Astrocyte of the spinal cord (primary cell): Measurements from ENCODE around the gene IGSF1.

Source experiments
- DNase-seq: peaks from one replicate; pipeline ENCODE4 v3.0.0; 2011; ENCODE audit warnings: low read depth, low spot score
- H3K4me3 ChIP-seq: 2 replicates; pipeline ENCODE4 v1.5.1; 2011; ENCODE audit warnings: low read depth, mild to moderate bottlenecking, low read length, moderate library complexity
- CTCF ChIP-seq: IDR thresholded peaks from 2 replicates; pipeline ENCODE4 v1.5.1; 2012; ENCODE audit warnings: low read depth, mild to moderate bottlenecking, low read length, inconsistent platforms
- in situ Hi-C: cut with HindIII; loops from 2 replicates; pipeline ENCODE4 v1.10.0; 2017; ENCODE audit warnings: low sequenced_read_pairs

The IGSF1 gene

GRCh38 chrX:131277543-131278136 lies 11.5 kb downstream of the IGSF1 start:
- TF ChIP-seq CTCF = no peak
- in situ Hi-C loops = no loop called here
- no peak overlapping the region for H3K4me3 ChIP-seq
- DNase-seq = no peak

- no peak for TF ChIP-seq CTCF
- in situ Hi-C loops = no loop called here
- no peak overlapping the region for H3K4me3 ChIP-seq
- DNase-seq = no peak
Measured at GRCh38 chrX:131273011-131273410, 16.1 kb downstream of the IGSF1 start.

- TF ChIP-seq CTCF = no peak
- no peak for DNase-seq
- in situ Hi-C loops = no loop called here
- H3K4me3 ChIP-seq = no peak overlapping the region
Measured at GRCh38 chrX:131271826-131272225, 17.3 kb downstream of the IGSF1 start.

GRCh38 chrX:131271274-131271673 lies 17.8 kb downstream of the IGSF1 start:
- H3K4me3 ChIP-seq = no peak overlapping the region
- DNase-seq = no peak
- no peak for TF ChIP-seq CTCF
- in situ Hi-C loops = no loop called here

GRCh38 chrX:131270080-131270479 lies 19.0 kb downstream of the IGSF1 start:
- no peak overlapping the region for H3K4me3 ChIP-seq
- in situ Hi-C loops = no loop called here
- DNase-seq = no peak
- no peak for TF ChIP-seq CTCF

GRCh38 chrX:131264665-131265064 lies 24.4 kb downstream of the IGSF1 start:
- H3K4me3 ChIP-seq = no peak overlapping the region
- in situ Hi-C loops = no loop called here
- DNase-seq = no peak
- TF ChIP-seq CTCF = no peak

GRCh38 chrX:131264053-131264452 lies 25.1 kb downstream of the IGSF1 start:
- in situ Hi-C loops = no loop called here

More at GRCh38 chrX:131264053-131264452, 25.1 kb downstream of the IGSF1 start:
- H3K4me3 ChIP-seq = no peak overlapping the region
- no peak for DNase-seq
- no peak for TF ChIP-seq CTCF
